Activated CD8-positive, alpha-beta T cell treated with anti-CD3 and anti-CD28 coated beads for 36 hours (primary cell): ENCODE data around the gene LDB2. TPM values are rescaled to one million over a fixed set of nuclear protein-coding genes. Genes with fewer than 3 reads are reported as not detected.

ENCODE experiments used
- ATAC-seq: fragments of 200-7000 bp; cut with Tn5 transposase; one replicate; pipeline ENCODE4 v1.10.0; 2021; ENCODE audit warnings: mild to moderate bottlenecking, moderate library complexity
- CTCF ChIA-PET: fragments of 350-600 bp; sonication (Branson Sonifier 250); formaldehyde crosslinking; loops from one replicate; lab custom pipeline; 2021; ENCODE audit warnings: antibody characterized with exemption; lab: Charles Lee
- POLR2A ChIA-PET: fragments of 350-600 bp; sonication (Branson Sonifier 250); formaldehyde crosslinking; loops from one replicate; lab custom pipeline; 2021; ENCODE audit warnings: antibody characterized with exemption; lab: Charles Lee
- DNase-seq: peaks from one replicate; pipeline ENCODE4 v3.0.0-alpha.2; 2020
- H3K27ac Mint-ChIP-seq: one replicate; pipeline ENCODE4 v1.8.0; 2021; ENCODE audit warnings: mild to moderate bottlenecking, mixed read lengths
- H3K27me3 Mint-ChIP-seq: one replicate; pipeline ENCODE4 v1.8.0; 2021; ENCODE audit warnings: mixed read lengths
- H3K36me3 Mint-ChIP-seq: one replicate; pipeline ENCODE4 v1.8.0; 2021; ENCODE audit warnings: low read depth, mixed read lengths
- H3K4me1 Mint-ChIP-seq: one replicate; pipeline ENCODE4 v1.8.0; 2021; ENCODE audit warnings: low read depth, mixed read lengths
- H3K4me3 Mint-ChIP-seq: one replicate; pipeline ENCODE4 v1.8.0; 2021; ENCODE audit warnings: mild to moderate bottlenecking, moderate library complexity, mixed read lengths
- H3K9me3 Mint-ChIP-seq: one replicate; pipeline ENCODE4 v1.8.0; 2021; ENCODE audit warnings: mixed read lengths
- CTCF ChIP-seq: fragments of 200-600 bp; IDR thresholded peaks from one replicate; pipeline ENCODE4 v1.8.0; 2022; ENCODE audit warnings: antibody characterized with exemption, mild to moderate bottlenecking
- intact Hi-C: fragments of 100-400 bp; cut with micrococcal nuclease; formaldehyde crosslinking; loops from one replicate; pipeline ENCODE4 v1.10.0; 2022
- total RNA-seq, 2 experiments: library from RNA; stranded (reverse); gene quantifications; one replicate each; pipeline ENCODE4 v1.2.3, GENCODE V29; 2021

The LDB2 gene
- total RNA-seq, 2 experiments from 2014 or later: not detected

- intact Hi-C loops: no loop called here
- no peak for TF ChIP-seq CTCF
- no peaks in the 10 kb centered on the region for H3K9me3 Mint-ChIP-seq
- H3K4me3 Mint-ChIP-seq: no peak overlapping the region
- no peak for DNase-seq
- H3K27me3 Mint-ChIP-seq: peaks cover 10% of the 10 kb centered on the region
- H3K27ac Mint-ChIP-seq: no peak overlapping the region
- no peaks in the 10 kb centered on the region for H3K36me3 Mint-ChIP-seq
- CTCF ChIA-PET: interaction anchor here (1.6 kb wide), 1 partner anchor 20 kb away, joined by 6 read pairs; no protein-coding TSS in a partner anchor
- POLR2A ChIA-PET: no interaction called here
- no peak for ATAC-seq
- H3K4me1 Mint-ChIP-seq: peaks cover 22% of the 10 kb centered on the region
These were observed 1.3 kb downstream of the LDB2 start for GRCh38 chr4:16896881-16897750.

GRCh38 chr4:16894406-16894805, 4.0 kb downstream of the LDB2 start:
- DNase-seq (no peak), ATAC-seq (no peak)
- no peaks in the 10 kb centered on the region for H3K36me3 Mint-ChIP-seq
- no peaks in the 10 kb centered on the region for H3K9me3 Mint-ChIP-seq
- ChIA-PET CTCF (interaction anchor here (2.5 to 3.0 kb wide), 2 partner anchors 12 to 22 kb away, joined by 9 to 10 read pairs; no protein-coding TSS in a partner anchor), POLR2A (no interaction called here)
- H3K27ac Mint-ChIP-seq: no peak overlapping the region
- intact Hi-C loops: no loop called here
- no peak for TF ChIP-seq CTCF
- H3K27me3 Mint-ChIP-seq: peaks cover 10% of the 10 kb centered on the region
- peaks cover 45% of the 10 kb centered on the region for H3K4me1 Mint-ChIP-seq
- no peak overlapping the region for H3K4me3 Mint-ChIP-seq

- peaks cover 50% of the 10 kb centered on the region for H3K4me1 Mint-ChIP-seq
- H3K9me3 Mint-ChIP-seq: no peaks in the 10 kb centered on the region
- ChIA-PET CTCF (interaction anchor here (2.0 to 3.0 kb wide), 3 partner anchors 11 to 99 kb away, joined by 4 to 10 read pairs (median 9); no protein-coding TSS in a partner anchor), POLR2A (no interaction called here)
- ATAC-seq: no peak
- H3K36me3 Mint-ChIP-seq: no peaks in the 10 kb centered on the region
- H3K27ac Mint-ChIP-seq: peak overlapping the region; percentile 45
- intact Hi-C loops: no loop called here
- H3K27me3 Mint-ChIP-seq: peaks cover 7% of the 10 kb centered on the region
- peak; percentile 31 for DNase-seq
- peak overlapping the region; percentile 45 for H3K4me3 Mint-ChIP-seq
- TF ChIP-seq CTCF: no peak
These were observed 5.2 kb downstream of the LDB2 start for GRCh38 chr4:16893141-16893651.

DNA sequence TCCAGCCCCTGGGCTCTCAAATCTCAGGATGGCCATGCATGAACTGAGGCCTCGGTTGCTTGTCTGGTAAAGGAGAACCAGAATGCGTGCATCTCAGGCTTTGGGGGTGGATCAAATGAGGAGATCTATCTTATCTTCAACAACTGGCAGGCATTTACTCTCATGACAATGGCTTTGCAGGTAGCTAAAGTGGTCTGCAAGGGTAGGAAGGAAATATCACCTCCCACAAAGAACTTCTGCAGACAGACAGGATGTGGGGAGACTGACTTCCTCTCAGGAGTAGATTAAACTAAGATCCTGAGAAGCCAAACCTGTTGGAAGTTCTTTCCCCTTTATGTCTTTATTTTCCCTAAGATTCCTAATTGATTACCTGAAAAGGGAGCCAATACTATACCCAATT, 7.8 kb downstream of the LDB2 start:
- no peak overlapping the region for H3K4me3 Mint-ChIP-seq
- no peaks in the 10 kb centered on the region for H3K36me3 Mint-ChIP-seq
- ChIA-PET POLR2A (no interaction called here), CTCF (interaction anchor here (0.6 kb wide), 1 partner anchor 96 kb away, joined by 3 read pairs; no protein-coding TSS in a partner anchor)
- no peak overlapping the region for H3K27ac Mint-ChIP-seq
- H3K27me3 Mint-ChIP-seq: no peaks in the 10 kb centered on the region
- no peak for TF ChIP-seq CTCF
- ATAC-seq: peak; percentile 61
- H3K4me1 Mint-ChIP-seq: peaks cover 50% of the 10 kb centered on the region
- no peaks in the 10 kb centered on the region for H3K9me3 Mint-ChIP-seq
- peak; percentile 12 for DNase-seq
- intact Hi-C loops: no loop called here

- CTCF ChIA-PET: no interaction called here
- intact Hi-C loops: no loop called here
- H3K27me3 Mint-ChIP-seq: no peaks in the 10 kb centered on the region
- no peak overlapping the region for H3K4me3 Mint-ChIP-seq
- no peaks in the 10 kb centered on the region for H3K9me3 Mint-ChIP-seq
- ATAC-seq (no peak), DNase-seq (no peak)
- no peak for TF ChIP-seq CTCF
- H3K27ac Mint-ChIP-seq: no peak overlapping the region
- POLR2A ChIA-PET: no interaction called here
- H3K36me3 Mint-ChIP-seq: no peaks in the 10 kb centered on the region
- H3K4me1 Mint-ChIP-seq: peaks cover 55% of the 10 kb centered on the region
These were observed 8.5 kb downstream of the LDB2 start for GRCh38 chr4:16889945-16890344.
